Esophagus squamous epithelium (tissue), 5 donors: ENCODE results near the gene ILKAP. TPM values are rescaled to one million over a fixed set of nuclear protein-coding genes. Genes with fewer than 3 reads are reported as not detected.

Experiments used
- DNase-seq: peaks from one replicate; lab custom pipeline; 2025; lab: John Stamatoyannopoulos, UW
- H3K27ac ChIP-seq, 4 donors: fragments of 200-600 bp; sonication (generic); one replicate each; pipeline ENCODE4 v1.5.1; 2016 to 2019; ENCODE audit warnings: mild to moderate bottlenecking in 1 of 4
- H3K27me3 ChIP-seq, 4 donors: fragments of 200-600 bp; sonication (generic); 1 replicate in 3 of 4; 2 replicates in 1 of 4; pipeline versions ENCODE4 v1.5.1 to v1.6.0; 2017 to 2021; ENCODE audit warnings: antibody characterized with exemption in 1 of 4
- H3K36me3 ChIP-seq, 3 donors: fragments of 200-600 bp; sonication (generic); one replicate each; pipeline ENCODE4 v1.5.1; 2016 to 2019
- H3K4me1 ChIP-seq, 3 donors: fragments of 200-600 bp; sonication (generic); one replicate each; pipeline ENCODE4 v1.5.1; 2017 to 2019
- H3K4me3 ChIP-seq, 4 donors: fragments of 200-600 bp; sonication (generic); 1 replicate in 3 of 4; 2 replicates in 1 of 4; pipeline ENCODE4 v1.5.1; 2016 to 2019; ENCODE audit warnings: mild to moderate bottlenecking in 2 of 4, moderate library complexity in 1 of 4
- H3K9me3 ChIP-seq, 3 donors: fragments of 200-600 bp; sonication (generic); one replicate each; pipeline ENCODE4 v1.5.1; 2016 to 2019
- CTCF ChIP-seq, 6 experiments: fragments of 450-650 bp in 4 of 6; fragments of 200-600 bp in 2 of 6; sonication (generic) in 2 of 6; IDR thresholded peaks; one replicate each; pipeline ENCODE4 v1.5.1; 2016 to 2019; ENCODE audit warnings: antibody characterized with exemption in 6 of 6, mild to moderate bottlenecking in 4 of 6, moderate library complexity in 4 of 6
- POLR2A ChIP-seq, 4 donors: fragments of 450-650 bp; IDR thresholded peaks; one replicate each; pipeline ENCODE4 v1.6.1; 2017; ENCODE audit warnings: antibody characterized with exemption in 4 of 4, mild to moderate bottlenecking in 4 of 4, moderate library complexity in 3 of 4
- WGBS, 2 donors: methylation state at CpG; one replicate each; pipeline ENCODE4 v1.1.5; 2018; 5-methylcytosine and 5-hydroxymethylcytosine counted together
- intact Hi-C: fragments of 100-400 bp; cut with DNase I; formaldehyde crosslinking; loops from one replicate; pipeline ENCODE4 v1.15.0; 2022
- total RNA-seq, 4 donors: library from RNA; depleted of rRNA; stranded (reverse); fragments of >200 nt; gene quantifications; one replicate each; pipeline ENCODE4 v1.1.0, GENCODE V29; 2016
- donor health status: DM: yes; HTN: yes; CAD: no.

Gene ILKAP
- total RNA-seq, 4 donors from 2014 or later: 13.3 to 38.3 (median 20.7) TPM

DNA sequence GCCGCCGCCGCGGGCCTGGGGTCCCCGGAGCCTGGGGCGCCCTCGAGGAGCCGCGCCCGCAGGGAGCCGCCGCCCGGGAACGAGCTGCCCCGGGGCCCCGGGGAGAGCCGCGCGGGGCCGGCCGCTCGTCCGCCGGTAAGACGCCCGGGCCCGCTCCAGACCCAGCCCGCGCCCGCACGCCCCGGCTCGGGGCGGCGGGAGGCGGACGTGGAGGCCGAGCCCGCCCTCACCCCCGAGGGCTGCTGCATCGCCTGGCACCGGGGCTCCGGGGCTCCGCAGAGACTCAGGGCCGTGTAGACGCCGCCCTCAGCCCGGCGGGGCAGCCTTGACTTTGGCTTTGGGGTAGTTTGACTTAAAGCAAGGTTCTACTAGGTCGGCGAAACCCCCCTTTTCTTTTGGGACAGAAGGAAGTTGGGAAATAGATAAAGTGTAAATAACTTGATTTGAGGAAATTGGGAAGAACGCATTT, 44.4 kb downstream of the ILKAP start:
- peaks cover 10 to 42% (median 23%) of the 10 kb centered on the region in 3 donors for H3K4me1 ChIP-seq
- WGBS, 2 donors: 11 to 13% methylated on average over 5 to 8 of the region's 52 CpGs
- TF ChIP-seq CTCF (IDR thresholded peaks at IDR 0.05) (no peak), POLR2A (IDR thresholded peaks at IDR 0.05) (no peak)
- H3K27me3 ChIP-seq: peaks cover 0 to 65% (median 5%) of the 10 kb centered on the region in 4 donors
- peak overlapping the region; percentile 2 to 56 (median 31) for H3K4me3 ChIP-seq
- intact Hi-C loops: no loop called here
- no peak for DNase-seq
- H3K9me3 ChIP-seq: no peaks in the 10 kb centered on the region
- H3K27ac ChIP-seq: no peak overlapping the region
- no peaks in the 10 kb centered on the region for H3K36me3 ChIP-seq

DNA sequence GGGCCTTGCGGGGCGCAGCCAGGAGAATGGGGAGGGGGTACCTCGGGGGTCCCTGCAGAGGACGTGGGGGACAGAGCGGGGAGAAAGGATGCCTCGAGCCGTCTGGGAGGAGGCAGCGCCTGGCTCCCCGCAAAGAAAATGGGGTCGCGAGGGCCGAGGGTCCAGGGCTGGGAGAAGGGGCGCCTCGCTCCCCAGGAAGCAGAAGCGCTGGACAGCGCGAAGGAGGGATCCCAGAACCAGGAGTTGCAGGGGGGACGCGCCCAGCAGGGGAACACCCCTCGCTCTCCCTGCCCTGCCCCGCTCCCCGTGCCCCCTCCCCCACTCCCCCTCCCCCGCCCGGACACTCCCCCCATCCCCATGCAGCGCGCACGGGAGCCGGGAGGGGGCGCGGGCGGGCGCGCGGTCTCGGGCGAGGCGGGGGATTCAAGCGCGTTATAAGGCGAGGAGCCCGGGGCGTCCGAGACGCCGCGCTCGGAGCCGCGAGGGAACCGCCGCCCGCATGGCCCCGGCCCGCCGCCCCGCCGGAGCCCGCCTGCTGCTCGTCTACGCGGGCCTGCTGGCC, 44.9 kb downstream of the ILKAP start, which contains the start of gene ERFE:
Gene ERFE (plus strand): TSS at position 462 of the 562 bp plus-strand sequence. CDS start 38 bp downstream, at position 500.
- Histone ChIP-seq H3K4me3 (peak within 1 kb of the TSS; percentile 2 to 56 (median 31)), H3K4me1 (peaks cover 10 to 39% (median 18%) of the 10 kb centered on the region in 3 donors), H3K36me3 (no peaks in the 10 kb centered on the region), H3K27me3 (peaks cover 0 to 60% (median 3%) of the 10 kb centered on the region in 4 donors), H3K9me3 (no peaks in the 10 kb centered on the region), H3K27ac (no peak within 1 kb of the TSS)
- no peak for DNase-seq
- WGBS, 2 donors: 17 to 32% methylated on average over 10 to 11 of the region's 61 CpGs
- intact Hi-C loops: no loop called here
- TF ChIP-seq POLR2A (IDR thresholded peaks at IDR 0.05) (no peak), CTCF (IDR thresholded peaks at IDR 0.05) (peak in 2 of 6 experiments; percentile 12 to 43)

DNA sequence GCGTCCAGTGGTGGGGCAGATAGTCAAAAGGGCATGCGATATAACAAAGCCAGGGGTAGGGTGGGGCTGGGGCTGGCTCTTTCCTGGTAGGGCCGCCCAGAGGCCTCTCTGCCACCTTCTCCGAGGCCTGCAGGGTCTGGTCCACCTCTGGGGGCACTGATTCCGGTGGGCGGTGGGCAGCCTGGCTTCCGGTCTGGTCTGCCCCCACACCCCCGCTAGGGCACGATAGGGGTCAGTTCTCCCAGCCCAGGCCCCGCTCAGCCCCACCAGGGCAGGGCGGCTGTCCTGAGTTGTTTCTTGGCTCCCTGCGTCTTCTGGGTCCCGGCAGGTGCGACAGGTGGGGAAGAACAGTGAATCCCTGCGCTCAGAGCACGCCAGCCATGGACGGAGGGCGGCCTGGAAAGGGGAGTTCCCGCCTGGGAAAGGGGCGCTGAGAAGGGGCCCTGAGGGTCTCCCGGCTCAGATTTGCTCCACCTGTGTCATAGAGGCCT, 45.4 kb downstream of the ILKAP start:
- no peak for DNase-seq
- no CpG with 5 or more reads among the region's 21 CpGs for WGBS, 2 donors
- TF ChIP-seq POLR2A (IDR thresholded peaks at IDR 0.05) (no peak), CTCF (IDR thresholded peaks at IDR 0.05) (no peak)
- intact Hi-C loops: no loop called here
- Histone ChIP-seq H3K27ac (no peak overlapping the region), H3K9me3 (no peaks in the 10 kb centered on the region), H3K4me3 (no peak overlapping the region), H3K27me3 (peaks cover 0 to 54% (median 0%) of the 10 kb centered on the region in 4 donors), H3K36me3 (no peaks in the 10 kb centered on the region), H3K4me1 (peaks cover 10 to 40% (median 13%) of the 10 kb centered on the region in 3 donors)

DNA sequence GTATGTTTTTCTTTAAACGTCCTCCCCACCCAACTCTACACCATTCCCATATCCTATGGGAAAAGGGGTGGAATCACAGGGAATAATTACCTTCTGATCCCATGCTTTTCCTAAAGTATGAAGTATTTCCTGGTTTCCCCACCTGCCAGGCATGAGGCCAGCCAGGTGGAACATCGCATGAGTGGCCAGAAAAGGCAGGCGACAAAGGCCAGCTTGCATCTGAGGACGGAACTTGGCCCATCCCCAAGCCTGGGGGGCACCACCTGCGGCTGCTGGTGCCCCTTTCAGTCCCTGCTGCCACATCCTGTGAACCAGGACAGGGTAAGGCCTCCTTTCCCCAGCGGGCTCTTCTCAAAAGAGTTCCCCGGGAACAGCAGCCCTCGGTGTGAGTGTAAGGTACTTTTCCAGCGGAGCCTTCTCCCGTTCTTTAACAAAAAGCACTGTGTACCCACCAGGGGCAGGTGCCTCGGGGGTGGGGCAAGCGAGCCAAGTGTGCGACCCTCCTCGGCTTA, 45.9 kb downstream of the ILKAP start:
- H3K27me3 ChIP-seq: peaks cover 0 to 49% (median 0%) of the 10 kb centered on the region in 4 donors
- no peaks in the 10 kb centered on the region for H3K9me3 ChIP-seq
- no peak for DNase-seq
- H3K27ac ChIP-seq: no peak overlapping the region
- 62 to 71% methylated on average over 3 to 7 of the region's 14 CpGs for WGBS, 2 donors
- TF ChIP-seq POLR2A (IDR thresholded peaks at IDR 0.05): no peak
- TF ChIP-seq CTCF (IDR thresholded peaks at IDR 0.05): no peak
- peaks cover 10 to 43% (median 13%) of the 10 kb centered on the region in 3 donors for H3K4me1 ChIP-seq
- no peak overlapping the region for H3K4me3 ChIP-seq
- H3K36me3 ChIP-seq: no peaks in the 10 kb centered on the region
- intact Hi-C loops: no loop called here
